Esophagus squamous epithelium (tissue), 4 donors: Measurements from ENCODE around the gene PLK5.

Source experiments
- CTCF ChIP-seq, 6 experiments: fragments of 450-650 bp in 4 of 6; fragments of 200-600 bp in 2 of 6; sonication (generic) in 2 of 6; IDR thresholded peaks; one replicate each; pipeline ENCODE4 v1.5.1; 2016 to 2019; ENCODE audit warnings: antibody characterized with exemption in 6 of 6, mild to moderate bottlenecking in 4 of 6, moderate library complexity in 4 of 6
- POLR2A ChIP-seq, 4 donors: fragments of 450-650 bp; IDR thresholded peaks; one replicate each; pipeline ENCODE4 v1.6.1; 2017; ENCODE audit warnings: antibody characterized with exemption in 4 of 4, mild to moderate bottlenecking in 4 of 4, moderate library complexity in 3 of 4

- no peak for TF ChIP-seq POLR2A (IDR thresholded peaks at IDR 0.05)
- TF ChIP-seq CTCF (IDR thresholded peaks at IDR 0.05), result no peak
These were observed 53.4 kb downstream of the PLK5 start for GRCh38 chr19:1577090-1577928.
